SK-N-SH (cell line): ENCODE data around the gene SLC25A47. TPM values are rescaled to one million over a fixed set of nuclear protein-coding genes. Genes with fewer than 3 reads are reported as not detected.
"Not testable (repeated sequence)": the region's sequence is repeated elsewhere in the genome, so short reads cannot be mapped to it uniquely, and the experiment has no call there.

Experiments used
- CTCF ChIA-PET: fragments of 300-600, 350-600 bp; formaldehyde crosslinking; extraction: SDS; loops from one replicate; lab custom pipeline; 2021; lab: Yijun Ruan, JAX
- POLR2A ChIA-PET: fragments of 350-600 bp; sonication (Branson Sonifier 250); formaldehyde crosslinking; extraction: SDS; loops from one replicate; lab custom pipeline; 2020; ENCODE audit warnings: antibody characterized with exemption, inconsistent platforms; lab: Yijun Ruan, JAX
- DNase-seq: peaks from one replicate; pipeline ENCODE4 v3.0.0; 2012
- H2AFZ ChIP-seq: fragments of 200-600 bp; sonication (generic); 2 replicates; pipeline ENCODE4 v1.8.1; 2016; ENCODE audit warnings: antibody characterized with exemption, mild to moderate bottlenecking, low read depth
- H3F3A ChIP-seq: fragments of 200-600 bp; sonication (generic); replicated peaks from 2 replicates; pipeline ENCODE3; 2016; ENCODE audit warnings: antibody characterized with exemption, mild to moderate bottlenecking; ENCODE audit not compliant: insufficient read depth
- H3K27ac ChIP-seq, 2 experiments: fragments of 200-500 bp in 1 of 2; fragments of 200-600 bp in 1 of 2; sonication (Bioruptor generic) in 1 of 2; sonication (generic), shearing (Covaris generic) in 1 of 2; 2 replicates each; pipeline versions ENCODE4 v1.5.1 to v1.6.1; 2014 to 2016; ENCODE audit warnings: low read depth in 2 of 2, inconsistent platforms in 1 of 2, low read length in 1 of 2, mild to moderate bottlenecking in 1 of 2, mixed read lengths in 1 of 2
- H3K27me3 ChIP-seq: fragments of 200-600 bp; sonication (generic), shearing (Covaris generic); 2 replicates; pipeline ENCODE4 v1.6.1; 2016; ENCODE audit warnings: mixed run types; ENCODE audit not compliant: insufficient read depth
- H3K36me3 ChIP-seq, 2 experiments: fragments of 200-500 bp in 1 of 2; fragments of 200-600 bp in 1 of 2; sonication (Bioruptor generic) in 1 of 2; sonication (generic) in 1 of 2; replicated peaks in 1 of 2; 2 replicates each; pipeline versions ENCODE3 to v1.5.1; 2014 to 2016; ENCODE audit warnings: low read length in 1 of 2, mild to moderate bottlenecking in 1 of 2; ENCODE audit not compliant: insufficient read depth in 2 of 2, control insufficient read depth in 1 of 2
- H3K4me1 ChIP-seq, 2 experiments: fragments of 200-500 bp in 1 of 2; fragments of 200-600 bp in 1 of 2; sonication (Bioruptor generic) in 1 of 2; sonication (generic), shearing (Covaris generic) in 1 of 2; 2 replicates each; pipeline versions ENCODE4 v1.5.1 to v1.6.1; 2014 to 2016; ENCODE audit warnings: low read depth in 1 of 2, low read length in 1 of 2, mixed run types in 1 of 2; ENCODE audit not compliant: insufficient read depth in 2 of 2, control insufficient read depth in 1 of 2
- H3K4me2 ChIP-seq: fragments of 200-600 bp; sonication (generic), shearing (Covaris generic); 2 replicates; pipeline ENCODE4 v1.6.1; 2017; ENCODE audit warnings: mixed run types
- H3K4me3 ChIP-seq, 2 experiments: fragments of 200-500 bp in 1 of 2; fragments of 200-600 bp in 1 of 2; sonication (Bioruptor generic) in 1 of 2; sonication (generic), shearing (Covaris generic) in 1 of 2; 2 replicates each; pipeline versions ENCODE4 v1.5.1 to v1.8.1; 2014 to 2016; ENCODE audit warnings: low read depth in 2 of 2, inconsistent platforms in 1 of 2, low read length in 1 of 2, mild to moderate bottlenecking in 1 of 2, mixed read lengths in 1 of 2, moderate library complexity in 1 of 2
- H3K79me2 ChIP-seq: fragments of 200-600 bp; sonication (generic); 2 replicates; pipeline ENCODE4 v1.8.1; 2017; ENCODE audit warnings: mild to moderate bottlenecking; ENCODE audit not compliant: insufficient read depth
- H3K9ac ChIP-seq: fragments of 200-600 bp; sonication (generic); 2 replicates; pipeline ENCODE4 v1.6.1; 2017; ENCODE audit warnings: mixed run types
- H3K9me2 ChIP-seq: fragments of 200-600 bp; sonication (generic); 2 replicates; pipeline ENCODE4 v1.6.1; 2017; ENCODE audit warnings: mixed run types
- H3K9me3 ChIP-seq: fragments of 200-600 bp; sonication (generic); 2 replicates; pipeline ENCODE4 v1.6.1; 2017; ENCODE audit warnings: mixed run types, mild to moderate bottlenecking, moderate library complexity
- H4K20me1 ChIP-seq: fragments of 200-600 bp; sonication (generic); 2 replicates; pipeline ENCODE4 v1.6.1; 2017; ENCODE audit warnings: mild to moderate bottlenecking, mixed run types; ENCODE audit not compliant: insufficient read depth
- FOSL2 ChIP-seq: IDR thresholded peaks from 2 replicates; pipeline ENCODE4 v1.4.0; 2012; ENCODE audit warnings: low read depth, mild to moderate bottlenecking, moderate library complexity, borderline replicate concordance
- FOXJ3 ChIP-seq: sonication (generic); formaldehyde crosslinking; IDR thresholded peaks from 2 replicates; pipeline ENCODE4 v1.5.1; 2020; ENCODE audit warnings: mild to moderate bottlenecking, missing genetic modification reagents
- GABPA ChIP-seq: IDR thresholded peaks from 2 replicates; pipeline ENCODE4 v1.4.0; 2012; ENCODE audit warnings: low read depth, mild to moderate bottlenecking
- GATA2 ChIP-seq: sonication (generic); formaldehyde crosslinking; IDR thresholded peaks from 2 replicates; pipeline ENCODE4 v1.5.0; 2020; ENCODE audit warnings: mild to moderate bottlenecking, missing genetic modification reagents
- IRF3 ChIP-seq: fragments of 150-350 bp; IDR thresholded peaks from 2 replicates; pipeline ENCODE4 v1.6.1; 2016; ENCODE audit warnings: mild to moderate bottlenecking, low read depth, low read length
- JUND ChIP-seq: IDR thresholded peaks from 2 replicates; pipeline ENCODE4 v1.4.0; 2012
- MEF2A ChIP-seq: IDR thresholded peaks from 2 replicates; pipeline ENCODE4 v1.4.0; 2012; ENCODE audit warnings: low read depth, borderline replicate concordance
- MXI1 ChIP-seq: IDR thresholded peaks from 2 replicates; pipeline ENCODE4 v1.6.1; 2012; ENCODE audit warnings: mild to moderate bottlenecking, low read depth, low read length, improper control_type of control experiment
- PBX3 ChIP-seq: IDR thresholded peaks from 2 replicates; pipeline ENCODE4; 2012
- RAD21 ChIP-seq: IDR thresholded peaks from 2 replicates; pipeline ENCODE4 v1.6.1; 2012; ENCODE audit warnings: mild to moderate bottlenecking, low read length
- RXRA ChIP-seq: IDR thresholded peaks from 2 replicates; pipeline ENCODE4 v1.4.0; 2012; ENCODE audit warnings: low read depth, mild to moderate bottlenecking, borderline replicate concordance
- SIN3A ChIP-seq: IDR thresholded peaks from 2 replicates; pipeline ENCODE4 v1.6.1; 2012; ENCODE audit warnings: low read depth, mild to moderate bottlenecking, low read length, moderate library complexity, borderline replicate concordance
- TAF1 ChIP-seq: IDR thresholded peaks from 2 replicates; pipeline ENCODE4 v1.6.1; 2012; ENCODE audit warnings: low read depth, mild to moderate bottlenecking, low read length, moderate library complexity, borderline replicate concordance
- ZBTB33 ChIP-seq: IDR thresholded peaks from 2 replicates; pipeline ENCODE4 v1.4.0; 2012; ENCODE audit warnings: low read depth, borderline replicate concordance
- WGBS: methylation state at CpG from one replicate; pipeline ENCODE4 v1.1.6; 2017; ENCODE audit warnings: low lambda C conversion rate; 5-methylcytosine and 5-hydroxymethylcytosine counted together
- polyA plus RNA-seq, 3 experiments: library from polyadenylated mRNA; depleted of rRNA; stranded (reverse); fragments of >200 nt; gene quantifications; 2 replicates each; pipeline ENCODE4 v1.2.3, GENCODE V29; 2012

Gene SLC25A47
- polyA plus RNA-seq, 1 of the 3 experiments (the other 2 are of a cell fraction), result not detected

- Histone ChIP-seq H3K36me3 (no peaks in the 10 kb centered on the region), H3K9me2 (no peaks in the 10 kb centered on the region), H4K20me1 (peaks cover 20% of the 10 kb centered on the region), H3K4me1 (peaks cover 0 to 38% of the 10 kb centered on the region in 2 experiments; a peak in 2 of 4 replicates), H3K9me3 (no peaks in the 10 kb centered on the region), H3K4me2 (peak overlapping the region; percentile 99), H3K27ac (no peak overlapping the region), H3K27me3 (no peaks in the 10 kb centered on the region), H3F3A (no peaks in the 10 kb centered on the region), H2AFZ (no peak overlapping the region), H3K79me2 (peaks cover 29% of the 10 kb centered on the region; the same call in 1 of the 2 replicates), H3K9ac (peak overlapping the region; percentile 90; the same call in 1 of the 2 replicates), H3K4me3 (peak overlapping the region; percentile 87 to 90)
- ChIA-PET CTCF (interaction anchor here (1.1 to 2.4 kb wide), 3 partner anchors 68 to 76 kb away, joined by 3 to 12 read pairs (median 4); no protein-coding TSS in a partner anchor), POLR2A (no interaction called here)
- TF ChIP-seq RAD21 (0 out of 2 replicates have a peak, but pooled peaks have one; percentile 8), FOSL2 (no peak), MXI1 (peak; percentile 45; the same call in 1 of the 2 replicates), FOXJ3 (CRISPR knock-in tag) (no peak), JUND (no peak), ZBTB33 (no peak), MEF2A (no peak), GATA2 (peak; percentile 62), SIN3A (no peak), GABPA (no peak), TAF1 (no peak), PBX3 (no peak), RXRA (no peak), IRF3 (no peak)
- no peak for DNase-seq
- WGBS, result 94% methylated on average over 5 of the region's 5 CpGs
These were observed 15.2 kb upstream of the SLC25A47 start for GRCh38 chr14:100307766-100308426.

- H3K36me3 ChIP-seq, DNase-seq, H2AFZ ChIP-seq, H3K9ac ChIP-seq, H3F3A ChIP-seq, H3K27me3 ChIP-seq, H3K4me2 ChIP-seq, H3K9me2 ChIP-seq, H3K4me3 ChIP-seq, H3K27ac ChIP-seq, H3K9me3 ChIP-seq: not testable (repeated sequence)
- POLR2A ChIA-PET, result interaction anchor here (0.6 kb wide), 1 partner anchor 68 kb away, joined by 3 read pairs; no protein-coding TSS in a partner anchor
- peaks cover 24% of the 10 kb centered on the region; the same call in 1 of the 2 replicates for H3K79me2 ChIP-seq
- H3K4me1 ChIP-seq, result peaks cover 0 to 38% of the 10 kb centered on the region in 2 experiments; a peak in 2 of 4 replicates
- peaks cover 17% of the 10 kb centered on the region for H4K20me1 ChIP-seq
- WGBS, result 90% methylated on average over 6 of the region's 6 CpGs
- CTCF ChIA-PET, result interaction anchor here (0.6 to 2.4 kb wide), 6 partner anchors 23 to 193 kb away, joined by 3 to 12 read pairs (median 4); no protein-coding TSS in a partner anchor
These were observed 14.7 kb upstream of the SLC25A47 start for GRCh38 chr14:100308427-100308792.
